Measurements from ENCODE around the gene ZNRF3. TPM values are rescaled to one million over a fixed set of nuclear protein-coding genes. Genes with fewer than 3 reads are reported as not detected.

The ZNRF3 gene
- polyA plus RNA-seq, 1 donor from 2014 or later = 2.9 TPM

- no peaks in the 10 kb centered on the region for H3K79me2 ChIP-seq (replicated peaks; ENCODE audit: insufficient read depth, low read length)
- no peaks in the 10 kb centered on the region for H3K9me2 ChIP-seq (ENCODE audit: insufficient read depth, low read length)
- H3K36me3 ChIP-seq (ENCODE audit: insufficient read depth, low read length) = no peaks in the 10 kb centered on the region
- H4K20me1 ChIP-seq (ENCODE audit: insufficient read depth) = no peaks in the 10 kb centered on the region
- no peaks in the 10 kb centered on the region for H3K9me3 ChIP-seq (ENCODE audit: low read length)
- no peak overlapping the region for H3K27ac ChIP-seq (ENCODE audit: low read length)
- peak overlapping the region; percentile 56 for H3K9ac ChIP-seq (ENCODE audit: low read length)
- H3K4me3 ChIP-seq (ENCODE audit: low read length) = peak overlapping the region; percentile 69
- H3K4me2 ChIP-seq (ENCODE audit: low read length) = no peak overlapping the region
- H3K27me3 ChIP-seq (ENCODE audit: insufficient read depth, low read depth, low read length) = peaks cover 53% of the 10 kb centered on the region
- TF ChIP-seq SMC3 (conservative IDR thresholded peaks at IDR 0.05; ENCODE audit: poor library complexity) (no peak), MXI1 (conservative IDR thresholded peaks at IDR 0.05; ENCODE audit: poor library complexity, severe bottlenecking) (no peak), POLR2AphosphoS5 (IDR thresholded peaks at IDR 0.05) (no peak), RAD21 (conservative IDR thresholded peaks at IDR 0.05) (no peak), EP300 (conservative IDR thresholded peaks at IDR 0.05; ENCODE audit: poor library complexity, severe bottlenecking) (no peak)
- H2AFZ ChIP-seq (ENCODE audit: low read depth, low read length) = no peak overlapping the region
- H3F3A ChIP-seq (ENCODE audit: insufficient read depth, low read length, poor library complexity, severe bottlenecking) = no peaks in the 10 kb centered on the region
These were observed 190.4 kb downstream of the ZNRF3 start for GRCh38 chr22:29073618-29074275.

GRCh38 chr22:29074276-29074772 lies 191.0 kb downstream of the ZNRF3 start:
- Histone ChIP-seq H3K79me2 (replicated peaks; ENCODE audit: insufficient read depth, low read length) (no peaks in the 10 kb centered on the region), H3K27me3 (ENCODE audit: insufficient read depth, low read depth, low read length) (peaks cover 53% of the 10 kb centered on the region), H4K20me1 (ENCODE audit: insufficient read depth) (no peaks in the 10 kb centered on the region), H3K9ac (ENCODE audit: low read length) (no peak overlapping the region), H3K4me2 (ENCODE audit: low read length) (no peak overlapping the region), H3F3A (ENCODE audit: insufficient read depth, low read length, poor library complexity, severe bottlenecking) (no peaks in the 10 kb centered on the region), H3K9me3 (ENCODE audit: low read length) (no peaks in the 10 kb centered on the region), H3K9me2 (ENCODE audit: insufficient read depth, low read length) (no peaks in the 10 kb centered on the region), H3K27ac (ENCODE audit: low read length) (no peak overlapping the region), H3K4me3 (ENCODE audit: low read length) (peak overlapping the region; percentile 69), H3K36me3 (ENCODE audit: insufficient read depth, low read length) (no peaks in the 10 kb centered on the region), H2AFZ (ENCODE audit: low read depth, low read length) (no peak overlapping the region)
- TF ChIP-seq SMC3 (conservative IDR thresholded peaks at IDR 0.05; ENCODE audit: poor library complexity) = no peak
- no peak for TF ChIP-seq EZH2 (IDR thresholded peaks at IDR 0.05; ENCODE audit: borderline replicate concordance, insufficient read depth, low read length, poor library complexity, severe bottlenecking)
- no peak for TF ChIP-seq RAD21 (conservative IDR thresholded peaks at IDR 0.05)
- TF ChIP-seq POLR2AphosphoS5 (IDR thresholded peaks at IDR 0.05) = no peak
- TF ChIP-seq EP300 (conservative IDR thresholded peaks at IDR 0.05; ENCODE audit: poor library complexity, severe bottlenecking) = no peak
- TF ChIP-seq TAF1 (IDR thresholded peaks at IDR 0.05; ENCODE audit: low read depth) = no peak
- no peak for TF ChIP-seq MXI1 (conservative IDR thresholded peaks at IDR 0.05; ENCODE audit: poor library complexity, severe bottlenecking)
- TF ChIP-seq CTCF (IDR thresholded peaks at IDR 0.05; ENCODE audit: poor library complexity, severe bottlenecking) = no peak
- no peak for TF ChIP-seq REST (IDR thresholded peaks at IDR 0.05; ENCODE audit: borderline replicate concordance)
